Left ventricle myocardium inferior (tissue), 1 donor: ENCODE data around the gene CENPV. TPM values are rescaled to one million over a fixed set of nuclear protein-coding genes. Genes with fewer than 3 reads are reported as not detected.

ENCODE experiments used
- DNase-seq: peaks from one replicate; pipeline ENCODE4 v3.0.0-alpha.2; 2020
- H3K27ac ChIP-seq: fragments of 200-600 bp; replicated peaks from 2 replicates; pipeline ENCODE4 v1.8.0; 2021
- H3K27me3 ChIP-seq: fragments of 200-600 bp; 2 replicates; pipeline ENCODE4 v1.8.0; 2021; ENCODE audit warnings: low read depth
- H3K36me3 ChIP-seq: fragments of 200-600 bp; 2 replicates; pipeline ENCODE4 v1.8.0; 2021
- H3K4me1 ChIP-seq: fragments of 200-600 bp; 2 replicates; pipeline ENCODE4 v1.8.0; 2021
- H3K4me3 ChIP-seq: fragments of 200-600 bp; 2 replicates; pipeline ENCODE4 v1.8.0; 2021; ENCODE audit warnings: mild to moderate bottlenecking, moderate library complexity
- H3K9me3 ChIP-seq: fragments of 200-600 bp; replicated peaks from 2 replicates; pipeline ENCODE4 v1.8.0; 2021
- CTCF ChIP-seq: fragments of 200-600 bp; IDR thresholded peaks from 2 replicates; pipeline ENCODE4 v1.8.0; 2021; ENCODE audit warnings: antibody characterized with exemption, mild to moderate bottlenecking, borderline replicate concordance
- intact Hi-C: fragments of 100-400 bp; cut with micrococcal nuclease; formaldehyde crosslinking; loops from one replicate; pipeline ENCODE4 v1.11.0; 2022
- total RNA-seq: library from RNA; stranded (reverse); fragmentation: NEBNext Ultra II Directional; extraction: Animal tissue kit (Norgen Biotek cat#: 25700); gene quantifications from one replicate; pipeline ENCODE4 v1.2.1, GENCODE V29; 2021
- donor health status: DM: no; HTN: yes; CAD: no; lungs with severe emphysema.

CENPV gene
- total RNA-seq, 1 donor from 2014 or later = 8.4 TPM

GRCh38 chr17:16294560-16294959, 58.7 kb downstream of the CENPV start:
- DNase-seq = no peak
- no peaks in the 10 kb centered on the region for H3K9me3 ChIP-seq
- TF ChIP-seq CTCF = no peak
- no peaks in the 10 kb centered on the region for H3K4me1 ChIP-seq
- H3K36me3 ChIP-seq = peaks cover 1% of the 10 kb centered on the region
- intact Hi-C loops = no loop called here
- H3K27ac ChIP-seq = no peak overlapping the region
- H3K4me3 ChIP-seq = no peak overlapping the region
- no peaks in the 10 kb centered on the region for H3K27me3 ChIP-seq

GRCh38 chr17:16293931-16294330, 59.3 kb downstream of the CENPV start:
- H3K27ac ChIP-seq = no peak overlapping the region
- H3K27me3 ChIP-seq = no peaks in the 10 kb centered on the region
- H3K9me3 ChIP-seq = no peaks in the 10 kb centered on the region
- no peak for TF ChIP-seq CTCF
- no peak for DNase-seq
- intact Hi-C loops = no loop called here
- no peaks in the 10 kb centered on the region for H3K36me3 ChIP-seq
- no peak overlapping the region for H3K4me3 ChIP-seq
- no peaks in the 10 kb centered on the region for H3K4me1 ChIP-seq

Other genes starting within 250 kb of the CENPV start
- 60.1 TPM for gene NCOR1, start 137.9 kb downstream of the CENPV start, total RNA-seq
- 7.1 TPM for gene PIGL, start 136.3 kb downstream of the CENPV start, total RNA-seq
- gene UBB, start 27.6 kb upstream of the CENPV start, total RNA-seq = 1,605 TPM
- 6.7 TPM for gene TRPV2, start 62.1 kb upstream of the CENPV start, total RNA-seq
- gene LRRC75A, start 138.7 kb upstream of the CENPV start, total RNA-seq = 0.96 TPM
- 9.9 TPM for gene ZNF287, start 215.7 kb upstream of the CENPV start, total RNA-seq